WTC11 (cell line): ENCODE measurements around the gene TMEM231. TPM values are rescaled to one million over a fixed set of nuclear protein-coding genes. Genes with fewer than 3 reads are reported as not detected.

Experiments used
- ATAC-seq: fragments of 200-7000 bp; cut with Tn5 transposase; 2 replicates; pipeline ENCODE4 v1.10.0; 2021; ENCODE audit warnings: mild to moderate bottlenecking, moderate library complexity
- CTCF ChIA-PET: fragments of 300-600 bp; sonication (Branson Sonifier 250); formaldehyde crosslinking; loops from one replicate; lab custom pipeline; 2021; ENCODE audit warnings: antibody characterized with exemption; lab: Charles Lee
- POLR2A ChIA-PET: fragments of 350-600 bp; sonication (Branson Sonifier 250); formaldehyde crosslinking; loops from one replicate; lab custom pipeline; 2021; ENCODE audit warnings: antibody characterized with exemption; lab: Charles Lee
- DNase-seq: peaks from one replicate; pipeline ENCODE4 v3.0.0; 2021; ENCODE audit warnings: low spot score
- H3K27ac Mint-ChIP-seq: 2 replicates; pipeline ENCODE4 v1.8.0; 2021; ENCODE audit warnings: mixed read lengths
- H3K27me3 Mint-ChIP-seq: 2 replicates; pipeline ENCODE4 v1.8.0; 2021; ENCODE audit warnings: low read depth, mild to moderate bottlenecking, moderate library complexity, mixed read lengths
- H3K36me3 Mint-ChIP-seq: 2 replicates; pipeline ENCODE4 v1.8.0; 2021; ENCODE audit warnings: mixed read lengths
- H3K4me1 Mint-ChIP-seq: 2 replicates; pipeline ENCODE4 v1.8.0; 2022; ENCODE audit warnings: mixed read lengths
- H3K4me3 Mint-ChIP-seq: 2 replicates; pipeline ENCODE4 v1.8.0; 2021; ENCODE audit warnings: mild to moderate bottlenecking, moderate library complexity, mixed read lengths
- H3K9me3 Mint-ChIP-seq: 2 replicates; pipeline ENCODE4 v1.8.0; 2021; ENCODE audit warnings: mixed read lengths
- AR ChIP-seq: fragments of 250-450 bp; sonication (Bioruptor Pico); IDR thresholded peaks from 2 replicates; pipeline ENCODE4 v1.9.0; 2021; ENCODE audit warnings: mild to moderate bottlenecking
- ATF2 ChIP-seq: sonication (generic); formaldehyde crosslinking; IDR thresholded peaks from 2 replicates; pipeline ENCODE4 v1.8.1; 2022; ENCODE audit warnings: low read depth, missing genetic modification reagents, borderline replicate concordance
- CDX4 ChIP-seq: fragments of 250-450 bp; sonication (Bioruptor Pico); IDR thresholded peaks from 2 replicates; pipeline ENCODE4 v1.9.0; 2021; ENCODE audit warnings: moderate library complexity, mild to moderate bottlenecking, inconsistent platforms, borderline replicate concordance
- E2F4 ChIP-seq: sonication (generic); formaldehyde crosslinking; IDR thresholded peaks from 2 replicates; pipeline ENCODE4 v1.8.1; 2022; ENCODE audit warnings: low read depth, mild to moderate bottlenecking, moderate library complexity, missing genetic modification reagents, borderline replicate concordance
- E2F5 ChIP-seq: sonication (generic); formaldehyde crosslinking; IDR thresholded peaks from 2 replicates; pipeline ENCODE4 v1.8.1; 2022; ENCODE audit warnings: mild to moderate bottlenecking, moderate library complexity, missing genetic modification reagents
- FOXP4 ChIP-seq: sonication (generic); formaldehyde crosslinking; IDR thresholded peaks from 2 replicates; pipeline ENCODE4 v1.8.0; 2022; ENCODE audit warnings: mild to moderate bottlenecking, missing genetic modification reagents
- GRHL2 ChIP-seq: fragments of 250-450 bp; sonication (Bioruptor Pico); IDR thresholded peaks from 2 replicates; pipeline ENCODE4 v1.8.0; 2022; ENCODE audit warnings: mild to moderate bottlenecking, moderate library complexity; ENCODE audit not compliant: insufficient replicate concordance, severe bottlenecking
- MYBL2 ChIP-seq: sonication (generic); formaldehyde crosslinking; IDR thresholded peaks from 2 replicates; pipeline ENCODE4 v1.8.1; 2023; ENCODE audit warnings: mild to moderate bottlenecking, moderate library complexity, missing genetic modification reagents
- NFATC4 ChIP-seq: fragments of 250-450 bp; sonication (Bioruptor Pico); IDR thresholded peaks from 2 replicates; pipeline ENCODE4 v1.9.0; 2021; ENCODE audit warnings: mild to moderate bottlenecking
- OVOL2 ChIP-seq: fragments of 250-450 bp; sonication (Bioruptor Pico); IDR thresholded peaks from 2 replicates; pipeline ENCODE4 v1.9.0; 2021; ENCODE audit warnings: mild to moderate bottlenecking, borderline replicate concordance
- SMAD4 ChIP-seq: sonication (generic); formaldehyde crosslinking; IDR thresholded peaks from 2 replicates; pipeline ENCODE4 v1.8.0; 2022; ENCODE audit warnings: mild to moderate bottlenecking, missing genetic modification reagents
- SP1 ChIP-seq: sonication (generic); formaldehyde crosslinking; conservative IDR thresholded peaks from 2 replicates; pipeline ENCODE4 v1.8.1; 2022; ENCODE audit warnings: missing genetic modification reagents
- TP53 ChIP-seq: sonication (generic); formaldehyde crosslinking; IDR thresholded peaks from 2 replicates; pipeline ENCODE4 v1.8.1; 2023; ENCODE audit warnings: mild to moderate bottlenecking, missing genetic modification reagents
- ZNF423 ChIP-seq: fragments of 250-450 bp; sonication (Bioruptor Pico); IDR thresholded peaks from 2 replicates; pipeline ENCODE4 v2.1.2; 2022; ENCODE audit warnings: mild to moderate bottlenecking, moderate library complexity
- ZNF671 ChIP-seq: fragments of 250-450 bp; sonication (Bioruptor Pico); IDR thresholded peaks from 2 replicates; pipeline ENCODE4 v1.8.0; 2021; ENCODE audit warnings: mild to moderate bottlenecking
- total RNA-seq: library from RNA; stranded (reverse); gene quantifications from 3 replicates; pipeline ENCODE4 v1.2.3, GENCODE V29; 2021
- TF ChIP-seq, protein P1 (sequence below): sonication (generic); formaldehyde crosslinking; IDR thresholded peaks from 2 replicates; pipeline ENCODE4 v1.8.1; 2023; ENCODE audit warnings: mild to moderate bottlenecking, missing genetic modification reagents
- TF ChIP-seq, protein P2 (sequence below): fragments of 250-450 bp; sonication (Bioruptor Pico); IDR thresholded peaks from 2 replicates; pipeline ENCODE4 v2.1.2; 2022; ENCODE audit warnings: mild to moderate bottlenecking, moderate library complexity

Gene TMEM231
- total RNA-seq, 1 experiment from 2014 or later, result 12.0 TPM

GRCh38 chr16:75566040-75566757, 10.1 kb upstream of the TMEM231 start, which contains the start of gene GABARAPL2 (continued):
- TF ChIP-seq AR (CRISPR knock-in tag) (no peak), CDX4 (no peak), GRHL2 (no peak), E2F5 (CRISPR knock-in tag) (0 out of 2 replicates have a peak, but pooled peaks have one; percentile 68), FOXP4 (CRISPR knock-in tag) (0 out of 2 replicates have a peak, but pooled peaks have one; percentile 15)
- TF ChIP-seq, protein P1, sequence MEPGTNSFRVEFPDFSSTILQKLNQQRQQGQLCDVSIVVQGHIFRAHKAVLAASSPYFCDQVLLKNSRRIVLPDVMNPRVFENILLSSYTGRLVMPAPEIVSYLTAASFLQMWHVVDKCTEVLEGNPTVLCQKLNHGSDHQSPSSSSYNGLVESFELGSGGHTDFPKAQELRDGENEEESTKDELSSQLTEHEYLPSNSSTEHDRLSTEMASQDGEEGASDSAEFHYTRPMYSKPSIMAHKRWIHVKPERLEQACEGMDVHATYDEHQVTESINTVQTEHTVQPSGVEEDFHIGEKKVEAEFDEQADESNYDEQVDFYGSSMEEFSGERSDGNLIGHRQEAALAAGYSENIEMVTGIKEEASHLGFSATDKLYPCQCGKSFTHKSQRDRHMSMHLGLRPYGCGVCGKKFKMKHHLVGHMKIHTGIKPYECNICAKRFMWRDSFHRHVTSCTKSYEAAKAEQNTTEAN (CRISPR knock-in tag), result 0 out of 2 replicates have a peak, but pooled peaks have one; percentile 47
- TF ChIP-seq, protein P2, sequence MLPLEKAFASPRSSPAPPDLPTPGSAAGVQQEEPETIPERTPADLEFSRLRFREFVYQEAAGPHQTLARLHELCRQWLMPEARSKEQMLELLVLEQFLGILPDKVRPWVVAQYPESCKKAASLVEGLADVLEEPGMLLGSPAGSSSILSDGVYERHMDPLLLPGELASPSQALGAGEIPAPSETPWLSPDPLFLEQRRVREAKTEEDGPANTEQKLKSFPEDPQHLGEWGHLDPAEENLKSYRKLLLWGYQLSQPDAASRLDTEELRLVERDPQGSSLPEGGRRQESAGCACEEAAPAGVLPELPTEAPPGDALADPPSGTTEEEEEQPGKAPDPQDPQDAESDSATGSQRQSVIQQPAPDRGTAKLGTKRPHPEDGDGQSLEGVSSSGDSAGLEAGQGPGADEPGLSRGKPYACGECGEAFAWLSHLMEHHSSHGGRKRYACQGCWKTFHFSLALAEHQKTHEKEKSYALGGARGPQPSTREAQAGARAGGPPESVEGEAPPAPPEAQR (CRISPR knock-in tag), result no peak

DNA sequence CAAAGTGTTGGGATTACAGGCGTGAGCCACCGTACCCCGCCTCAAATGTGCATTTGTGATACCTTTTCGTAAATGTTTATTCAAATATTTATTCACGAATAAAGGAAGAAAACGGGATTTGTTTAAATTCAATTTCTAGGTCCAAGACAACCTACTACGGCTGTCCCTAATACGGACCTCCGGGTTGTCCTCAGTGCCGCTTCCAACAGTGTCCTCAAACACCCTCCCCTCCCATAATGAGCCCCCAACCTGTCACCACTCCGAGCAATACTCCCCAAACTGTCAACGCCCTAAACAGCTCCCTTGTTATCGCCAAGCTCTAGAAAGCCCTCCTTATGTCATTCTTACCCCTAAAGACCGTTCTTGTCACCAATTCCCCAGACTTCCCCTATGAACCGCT, 9.6 kb upstream of the TMEM231 start:
- Mint-ChIP-seq H3K36me3 (peaks cover 16% of the 10 kb centered on the region; the same call in 1 of the 2 replicates), H3K4me1 (peaks cover 35% of the 10 kb centered on the region), H3K4me3 (peak overlapping the region; percentile 100), H3K27ac (peak overlapping the region; percentile 97), H3K27me3 (no peaks in the 10 kb centered on the region), H3K9me3 (no peaks in the 10 kb centered on the region)
- no peak for DNase-seq
- ChIA-PET CTCF (interaction anchor here (1.1 to 3.5 kb wide), 7 partner anchors 15 to 93 kb away, joined by 3 to 20 read pairs (median 7); partner anchors contain the start of genes ADAT1 and CHST6), POLR2A (interaction anchor here (1.0 to 1.7 kb wide), 2 partner anchors 48 to 71 kb away, joined by 4 to 5 read pairs; partner anchors contain the start of gene CHST6)
- ATAC-seq, result peak; percentile 5; the same call in 1 of the 2 replicates
- no peak for TF ChIP-seq SP1 (CRISPR knock-in tag)
- no peak for TF ChIP-seq NFATC4 (CRISPR knock-in tag)
- TF ChIP-seq E2F4 (CRISPR knock-in tag), result no peak
- TF ChIP-seq ZNF671 (CRISPR knock-in tag), result no peak
- no peak for TF ChIP-seq OVOL2 (CRISPR knock-in tag)
- no peak for TF ChIP-seq CDX4
- TF ChIP-seq ATF2 (CRISPR knock-in tag), result no peak
- TF ChIP-seq ZNF423, result no peak
- no peak for TF ChIP-seq SMAD4 (CRISPR knock-in tag)
- TF ChIP-seq MYBL2 (CRISPR knock-in tag), result no peak
- no peak for TF ChIP-seq GRHL2
- no peak for TF ChIP-seq TP53 (CRISPR knock-in tag)
